Small intestine (tissue), 7 donors: ENCODE results near the gene TBPL1. TPM values are rescaled to one million over a fixed set of nuclear protein-coding genes. Genes with fewer than 3 reads are reported as not detected.
"Not testable (repeated sequence)": the region's sequence is repeated elsewhere in the genome, so short reads cannot be mapped to it uniquely, and the experiment has no call there.

Experiments used
- DNase-seq, 2 donors: peaks; one replicate each; pipeline versions ENCODE4 v3.0.0 to v3.0.0-alpha.2; 2013
- FAIRE-seq: peaks from 2 replicates; lab custom pipeline; 2012; peaks lifted over from hg19 to GRCh38; lab: Jason Lieb, UNC
- H3K27ac ChIP-seq, 3 donors: one replicate each; pipeline ENCODE4 v1.5.1; 2013; ENCODE audit warnings: low read length in 2 of 3, mild to moderate bottlenecking in 2 of 3, control low read depth in 1 of 3, inconsistent platforms in 1 of 3, low read depth in 1 of 3, moderate library complexity in 1 of 3
- H3K27me3 ChIP-seq, 3 donors: one replicate each; pipeline ENCODE4 v1.6.1; 2013; ENCODE audit warnings: low read length in 3 of 3, inconsistent platforms in 1 of 3; ENCODE audit not compliant: control insufficient read depth in 3 of 3, insufficient read depth in 3 of 3
- H3K36me3 ChIP-seq, 3 donors: one replicate each; pipeline ENCODE4 v1.6.1; 2013; ENCODE audit warnings: low read length in 3 of 3, inconsistent platforms in 1 of 3, low read depth in 1 of 3, mild to moderate bottlenecking in 1 of 3, moderate library complexity in 1 of 3; ENCODE audit not compliant: control insufficient read depth in 3 of 3, insufficient read depth in 2 of 3
- H3K4me1 ChIP-seq, 3 donors: one replicate each; pipeline ENCODE4 v1.6.1; 2013; ENCODE audit warnings: low read length in 2 of 3, inconsistent platforms in 1 of 3, low read depth in 1 of 3, mild to moderate bottlenecking in 1 of 3, moderate library complexity in 1 of 3; ENCODE audit not compliant: control insufficient read depth in 3 of 3, insufficient read depth in 2 of 3
- H3K4me3 ChIP-seq, 3 donors: one replicate each; pipeline ENCODE4 v1.5.1; 2013; ENCODE audit warnings: low read length in 3 of 3, control low read depth in 1 of 3, inconsistent platforms in 1 of 3, low read depth in 1 of 3, mild to moderate bottlenecking in 1 of 3, moderate library complexity in 1 of 3
- H3K9me3 ChIP-seq, 2 donors: one replicate each; pipeline ENCODE4 v1.6.1; 2013; ENCODE audit warnings: low read depth in 1 of 2, low read length in 1 of 2; ENCODE audit not compliant: control insufficient read depth in 2 of 2, insufficient read depth in 1 of 2
- WGBS, 3 donors: extraction: QIAGEN DNeasy Blood & Tissue Kit; methylation state at CpG; one replicate each; pipeline ENCODE4 v1.1.7; 2013; 5-methylcytosine and 5-hydroxymethylcytosine counted together
- polyA plus RNA-seq, 4 donors: library from polyadenylated mRNA; stranded (reverse) in 3 of 4; unstranded in 1 of 4; fragments of 200-250 nt in 3 of 4; fragments of 120-200 nt in 1 of 4; gene quantifications; one replicate each; pipeline versions ENCODE4 v1.2.1 to v1.2.3, GENCODE V29; 2013
- donor health status: healthy with polysubstance abuse.
- donor health status: control.
- donor health status: control.
- donor health status: Bipolar disorder and iron deficiency.
- donor health status: healthy.

Gene TBPL1
- polyA plus RNA-seq, 4 donors, result 17.4 to 31.1 (median 27.3) TPM

GRCh38 chr6:133921249-133921859 is 31.7 kb upstream of the TBPL1 start:
- Histone ChIP-seq H3K4me3 (no peak overlapping the region), H3K36me3 (no peaks in the 10 kb centered on the region), H3K9me3 (no peaks in the 10 kb centered on the region), H3K27ac (no peak overlapping the region), H3K27me3 (peaks cover 0 to 3% (median 1%) of the 10 kb centered on the region in 3 donors), H3K4me1 (no peaks in the 10 kb centered on the region)
- DNase-seq (peak; percentile 78 to 82), FAIRE-seq (no peak)
- 25 to 27% (median 26%) methylated on average over 6 of the region's 6 CpGs for WGBS, 3 donors

- WGBS, 3 donors, result 30 to 37% (median 31%) methylated on average over 6 of the region's 6 CpGs
- no peaks in the 10 kb centered on the region for H3K36me3 ChIP-seq
- FAIRE-seq (no peak), DNase-seq (peak; percentile 77 to 82)
- H3K9me3 ChIP-seq, result no peaks in the 10 kb centered on the region
- H3K27me3 ChIP-seq, result peaks cover 0 to 5% (median 1%) of the 10 kb centered on the region in 3 donors
- H3K4me3 ChIP-seq, result no peak overlapping the region
- no peaks in the 10 kb centered on the region for H3K4me1 ChIP-seq
- H3K27ac ChIP-seq, result no peak overlapping the region
Observed at GRCh38 chr6:133923938-133924593, 29.0 kb upstream of the TBPL1 start.

GRCh38 chr6:133931221-133931620 is 21.8 kb upstream of the TBPL1 start:
- not testable (repeated sequence) for H3K27ac ChIP-seq, H3K4me3 ChIP-seq, H3K9me3 ChIP-seq, FAIRE-seq, DNase-seq, H3K4me1 ChIP-seq, H3K27me3 ChIP-seq, H3K36me3 ChIP-seq
- WGBS, 3 donors, result 65 to 80% (median 71%) methylated on average over 6 of the region's 6 CpGs

- H3K27me3 ChIP-seq, FAIRE-seq, H3K4me3 ChIP-seq, H3K36me3 ChIP-seq, H3K27ac ChIP-seq, H3K4me1 ChIP-seq, H3K9me3 ChIP-seq, DNase-seq: not testable (repeated sequence)
- whole genome bisulfite sequencing, 3 donors, result 41 to 71% (median 63%) methylated on average over 3 of the region's 3 CpGs
Observed at GRCh38 chr6:133936352-133936751, 16.7 kb upstream of the TBPL1 start.

GRCh38 chr6:133937909-133938308 is 15.1 kb upstream of the TBPL1 start:
- FAIRE-seq (no peak), DNase-seq (no peak)
- Histone ChIP-seq H3K9me3 (no peaks in the 10 kb centered on the region), H3K36me3 (no peaks in the 10 kb centered on the region), H3K27me3 (no peaks in the 10 kb centered on the region), H3K27ac (no peak overlapping the region), H3K4me3 (no peak overlapping the region), H3K4me1 (no peaks in the 10 kb centered on the region)

GRCh38 chr6:133938533-133938932 is 14.5 kb upstream of the TBPL1 start:
- 42 to 81% (median 74%) methylated on average over 1 of the region's 1 CpG for WGBS, 3 donors
- FAIRE-seq, result no peak
- no peaks in the 10 kb centered on the region for H3K9me3 ChIP-seq

GRCh38 chr6:133939778-133940667 is 13.0 kb upstream of the TBPL1 start:
- FAIRE-seq, result peak; percentile 15
- 71 to 75% (median 73%) methylated on average over 8 of the region's 8 CpGs for WGBS, 3 donors
- Histone ChIP-seq H3K36me3 (no peaks in the 10 kb centered on the region), H3K4me1 (no peaks in the 10 kb centered on the region), H3K9me3 (no peaks in the 10 kb centered on the region), H3K27ac (no peak overlapping the region), H3K4me3 (no peak overlapping the region), H3K27me3 (no peaks in the 10 kb centered on the region)
- DNase-seq, result peak in 1 of 2 donors; percentile 19

More at GRCh38 chr6:133938533-133938932, 14.5 kb upstream of the TBPL1 start:
- no peaks in the 10 kb centered on the region for H3K4me1 ChIP-seq
- no peaks in the 10 kb centered on the region for H3K27me3 ChIP-seq
- no peak for DNase-seq
- no peaks in the 10 kb centered on the region for H3K36me3 ChIP-seq
- no peak overlapping the region for H3K27ac ChIP-seq
- no peak overlapping the region for H3K4me3 ChIP-seq

- FAIRE-seq, result no peak
- Histone ChIP-seq H3K27me3 (no peaks in the 10 kb centered on the region), H3K9me3 (no peaks in the 10 kb centered on the region), H3K4me1 (peaks cover 0 to 3% (median 0%) of the 10 kb centered on the region in 3 donors), H3K4me3 (no peak overlapping the region), H3K36me3 (no peaks in the 10 kb centered on the region), H3K27ac (no peak overlapping the region)
- no peak for DNase-seq
- WGBS, 3 donors, result 77 to 89% (median 80%) methylated on average over 3 of the region's 3 CpGs
Observed at GRCh38 chr6:133945158-133945557, 7.9 kb upstream of the TBPL1 start.
